Measurements from ENCODE around the gene MACROD2.

- TF ChIP-seq POLR2AphosphoS5 (IDR thresholded peaks at IDR 0.05; ENCODE audit: low read depth) (no peak), REST (IDR thresholded peaks at IDR 0.05; ENCODE audit: unreplicated experiment) (no peak), CTCF (conservative IDR thresholded peaks at IDR 0.05; ENCODE audit: low read depth in 2 of 2) (no peak), CREB1 (CRISPR knock-in tag; IDR thresholded peaks at IDR 0.05; ENCODE audit: low read depth) (no peak), EZH2phosphoT487 (IDR thresholded peaks at IDR 0.05; ENCODE audit: unreplicated experiment) (no peak), STAT1 (IDR thresholded peaks at IDR 0.05; ENCODE audit: unreplicated experiment) (no peak), NANOG (IDR thresholded peaks at IDR 0.05; ENCODE audit: borderline replicate concordance) (no peak), ZNF114 (CRISPR knock-in tag; IDR thresholded peaks at IDR 0.05) (no peak)
Measured at GRCh38 chr20:15655295-15655874, 1660.1 kb downstream of the MACROD2 start.

Measured in GM23338 (cell line).